OCI-LY1 (cell line): Measurements from ENCODE around the gene PKNOX2.

Experiments
- H2AFZ ChIP-seq: fragments of 200-600 bp; sonication (generic), shearing (Covaris generic); 2 replicates; pipeline ENCODE4 v1.6.0; 2014; ENCODE audit warnings: antibody characterized with exemption, mild to moderate bottlenecking, low read length
- H3F3A ChIP-seq: fragments of 200-600 bp; sonication (generic), shearing (Covaris generic); 2 replicates; pipeline ENCODE4 v1.6.0; 2014; ENCODE audit warnings: mild to moderate bottlenecking, antibody characterized with exemption, low read length, moderate library complexity; ENCODE audit not compliant: insufficient read depth
- H3K27ac ChIP-seq: fragments of 200-600 bp; sonication (generic); 2 replicates; pipeline ENCODE4 v1.5.1; 2014; ENCODE audit warnings: low read length, mixed run types, mild to moderate bottlenecking, low read depth; ENCODE audit not compliant: poor library complexity, severe bottlenecking
- H3K27me3 ChIP-seq: fragments of 200-600 bp; sonication (generic); 2 replicates; pipeline ENCODE4 v1.6.0; 2014; ENCODE audit warnings: antibody characterized with exemption, mild to moderate bottlenecking, low read length, moderate library complexity; ENCODE audit not compliant: insufficient read depth
- H3K36me3 ChIP-seq: fragments of 200-600 bp; sonication (generic); 2 replicates; pipeline ENCODE4 v1.6.1; 2014; ENCODE audit warnings: mild to moderate bottlenecking, antibody characterized with exemption, low read length, moderate library complexity, mixed read lengths; ENCODE audit not compliant: insufficient read depth
- H3K4me1 ChIP-seq: fragments of 200-600 bp; sonication (generic); 2 replicates; pipeline ENCODE4 v1.5.1; 2014; ENCODE audit warnings: mild to moderate bottlenecking, low read length, moderate library complexity; ENCODE audit not compliant: insufficient read depth, severe bottlenecking
- H3K4me2 ChIP-seq: fragments of 200-600 bp; sonication (generic), shearing (Covaris generic); 2 replicates; pipeline ENCODE4 v1.6.1; 2014; ENCODE audit warnings: low read length
- H3K4me3 ChIP-seq: fragments of 200-600 bp; sonication (generic); 2 replicates; pipeline ENCODE4 v1.5.1; 2014; ENCODE audit warnings: low read length, low read depth, mild to moderate bottlenecking, mixed read lengths; ENCODE audit not compliant: poor library complexity, severe bottlenecking
- H3K79me2 ChIP-seq: fragments of 200-600 bp; shearing (Covaris generic); 2 replicates; pipeline ENCODE4 v1.6.1; 2016; ENCODE audit warnings: mixed run types, low read length, mixed read lengths; ENCODE audit not compliant: insufficient read depth
- H3K9ac ChIP-seq: fragments of 200-600 bp; sonication (generic), shearing (Covaris generic); 2 replicates; pipeline ENCODE4 v1.6.1; 2014; ENCODE audit warnings: mild to moderate bottlenecking, low read length, mixed read lengths
- H3K9me2 ChIP-seq: fragments of 200-600 bp; sonication (generic), shearing (Covaris generic); 2 replicates; pipeline ENCODE4 v1.6.1; 2014; ENCODE audit warnings: low read depth, mild to moderate bottlenecking, low read length, mixed read lengths
- H3K9me3 ChIP-seq: fragments of 200-600 bp; shearing (Covaris generic); 2 replicates; pipeline ENCODE4 v1.6.1; 2014; ENCODE audit warnings: low read length, mixed read lengths
- H4K20me1 ChIP-seq: fragments of 200-600 bp; sonication (generic), shearing (Covaris generic); 2 replicates; pipeline ENCODE4 v1.6.0; 2016; ENCODE audit warnings: mild to moderate bottlenecking, low read length; ENCODE audit not compliant: insufficient read depth
- EZH2 ChIP-seq: fragments of 200-600 bp; sonication (generic), shearing (Covaris generic); IDR thresholded peaks from 2 replicates; pipeline ENCODE4 v1.8.0; 2017; ENCODE audit warnings: borderline replicate concordance, mixed run types, mild to moderate bottlenecking, antibody characterized with exemption, low read length, moderate library complexity, mixed read lengths
- TF ChIP-seq, protein P1 (sequence below): fragments of 200-600 bp; sonication (generic), shearing (Covaris generic); IDR thresholded peaks from 2 replicates; pipeline ENCODE4 v1.5.1; 2017; ENCODE audit warnings: mild to moderate bottlenecking, antibody characterized with exemption, low read length, moderate library complexity, mixed read lengths

The PKNOX2 gene

DNA sequence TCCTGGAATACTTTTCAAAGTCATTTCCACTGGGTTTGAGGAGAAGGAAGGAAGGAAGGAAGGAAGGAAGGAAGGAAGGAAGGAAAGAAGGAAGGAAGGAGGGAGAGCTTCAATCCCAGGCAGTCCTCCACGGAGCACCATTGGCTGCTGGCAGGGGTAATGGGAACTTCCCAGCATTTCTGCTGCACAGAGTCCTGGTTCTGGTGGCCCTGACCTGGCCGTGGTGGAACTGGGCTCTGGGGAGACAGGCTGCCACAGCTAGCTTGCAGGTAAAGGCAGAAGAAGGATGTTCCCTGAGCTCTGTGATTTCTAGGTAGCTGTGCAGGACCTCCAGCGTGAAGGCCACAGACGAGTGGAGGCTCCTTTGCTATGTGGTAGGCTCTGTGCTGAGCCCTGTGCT is 10.6 kb downstream of the PKNOX2 start:
- Histone ChIP-seq H3K4me1 (no peaks in the 10 kb centered on the region), H3K36me3 (no peaks in the 10 kb centered on the region), H3K27ac (no peak overlapping the region), H3K79me2 (no peaks in the 10 kb centered on the region), H3K9me3 (no peaks in the 10 kb centered on the region), H3K9ac (no peak overlapping the region), H3K27me3 (no peaks in the 10 kb centered on the region), H3K9me2 (no peaks in the 10 kb centered on the region), H3K4me3 (no peak overlapping the region), H3F3A (no peaks in the 10 kb centered on the region), H4K20me1 (no peaks in the 10 kb centered on the region), H2AFZ (no peak overlapping the region), H3K4me2 (no peak overlapping the region)
- TF ChIP-seq, protein P1, sequence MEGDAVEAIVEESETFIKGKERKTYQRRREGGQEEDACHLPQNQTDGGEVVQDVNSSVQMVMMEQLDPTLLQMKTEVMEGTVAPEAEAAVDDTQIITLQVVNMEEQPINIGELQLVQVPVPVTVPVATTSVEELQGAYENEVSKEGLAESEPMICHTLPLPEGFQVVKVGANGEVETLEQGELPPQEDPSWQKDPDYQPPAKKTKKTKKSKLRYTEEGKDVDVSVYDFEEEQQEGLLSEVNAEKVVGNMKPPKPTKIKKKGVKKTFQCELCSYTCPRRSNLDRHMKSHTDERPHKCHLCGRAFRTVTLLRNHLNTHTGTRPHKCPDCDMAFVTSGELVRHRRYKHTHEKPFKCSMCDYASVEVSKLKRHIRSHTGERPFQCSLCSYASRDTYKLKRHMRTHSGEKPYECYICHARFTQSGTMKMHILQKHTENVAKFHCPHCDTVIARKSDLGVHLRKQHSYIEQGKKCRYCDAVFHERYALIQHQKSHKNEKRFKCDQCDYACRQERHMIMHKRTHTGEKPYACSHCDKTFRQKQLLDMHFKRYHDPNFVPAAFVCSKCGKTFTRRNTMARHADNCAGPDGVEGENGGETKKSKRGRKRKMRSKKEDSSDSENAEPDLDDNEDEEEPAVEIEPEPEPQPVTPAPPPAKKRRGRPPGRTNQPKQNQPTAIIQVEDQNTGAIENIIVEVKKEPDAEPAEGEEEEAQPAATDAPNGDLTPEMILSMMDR = no peak
- TF ChIP-seq EZH2 = no peak

DNA sequence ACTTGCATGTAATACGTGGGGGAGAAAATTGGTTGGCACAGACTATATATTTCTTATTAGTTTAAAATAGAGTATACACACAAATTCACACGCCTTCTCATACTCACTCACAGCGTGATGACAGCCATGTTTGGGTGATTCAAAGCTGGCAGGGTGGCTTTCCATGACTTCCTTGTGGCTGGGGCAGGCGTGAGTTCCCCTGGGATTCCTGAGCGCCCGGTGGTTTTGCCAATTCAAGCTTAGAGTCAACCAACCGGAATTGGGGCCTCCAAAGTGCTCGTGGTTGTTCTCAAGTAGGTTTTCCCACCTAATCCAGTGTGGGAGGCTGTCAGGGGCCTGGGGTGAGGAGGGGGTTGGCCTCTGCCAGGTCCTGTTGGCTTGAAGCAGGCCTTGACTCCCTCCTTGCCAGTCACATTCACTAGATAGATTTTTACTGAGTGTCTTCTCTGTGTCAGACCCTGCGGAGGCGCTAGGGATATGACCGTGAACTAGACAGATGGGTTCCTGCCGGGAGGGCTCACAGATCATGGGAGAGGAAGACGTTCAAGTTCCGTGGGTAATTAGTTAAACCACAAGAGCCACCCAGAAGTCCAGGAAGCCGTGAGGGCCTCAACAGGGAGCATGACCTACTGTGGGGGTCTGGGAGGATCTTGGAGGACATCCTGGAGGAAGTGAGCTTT is 11.5 kb downstream of the PKNOX2 start:
- no peaks in the 10 kb centered on the region for H3K9me2 ChIP-seq
- H3K9me3 ChIP-seq = no peaks in the 10 kb centered on the region
- no peak overlapping the region for H3K4me2 ChIP-seq
- no peaks in the 10 kb centered on the region for H3F3A ChIP-seq
- no peak overlapping the region for H3K9ac ChIP-seq
- no peaks in the 10 kb centered on the region for H4K20me1 ChIP-seq
- no peaks in the 10 kb centered on the region for H3K79me2 ChIP-seq
- H3K27me3 ChIP-seq = no peaks in the 10 kb centered on the region
- no peak for TF ChIP-seq EZH2
- TF ChIP-seq, protein P1 = no peak
- no peak overlapping the region for H3K27ac ChIP-seq
- no peak overlapping the region for H2AFZ ChIP-seq
- no peaks in the 10 kb centered on the region for H3K4me1 ChIP-seq
- H3K4me3 ChIP-seq = no peak overlapping the region
- no peaks in the 10 kb centered on the region for H3K36me3 ChIP-seq

DNA sequence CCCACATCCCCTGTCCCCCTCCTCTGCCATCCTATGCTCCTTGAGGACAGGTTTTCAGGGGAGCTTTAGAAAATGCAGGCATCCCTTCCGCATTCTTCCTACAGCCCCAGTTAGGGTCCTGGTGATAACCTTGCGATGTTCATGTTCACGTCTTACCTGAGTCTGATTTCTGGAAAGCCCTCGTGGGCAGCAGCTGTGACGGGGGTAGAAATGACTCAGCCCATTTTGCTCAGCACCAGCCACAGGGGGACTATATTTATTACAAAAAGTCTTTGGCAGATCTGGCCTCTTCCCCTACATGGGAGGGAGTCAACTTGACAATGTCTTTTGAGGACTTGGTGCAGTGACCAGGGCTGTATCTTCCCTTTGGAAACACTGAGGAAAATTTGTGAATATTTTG is 12.3 kb downstream of the PKNOX2 start:
- Histone ChIP-seq H4K20me1 (no peaks in the 10 kb centered on the region), H3K4me2 (no peak overlapping the region), H3K79me2 (no peaks in the 10 kb centered on the region), H2AFZ (no peak overlapping the region), H3K27me3 (no peaks in the 10 kb centered on the region), H3K36me3 (no peaks in the 10 kb centered on the region), H3K4me3 (no peak overlapping the region), H3K9me3 (no peaks in the 10 kb centered on the region), H3K27ac (no peak overlapping the region), H3K9me2 (no peaks in the 10 kb centered on the region), H3K9ac (no peak overlapping the region), H3K4me1 (no peaks in the 10 kb centered on the region), H3F3A (no peaks in the 10 kb centered on the region)
- TF ChIP-seq, protein P1 = no peak
